Breast epithelium (tissue), 4 donors: ENCODE data around the gene CDK14. TPM values are rescaled to one million over a fixed set of nuclear protein-coding genes. Genes with fewer than 3 reads are reported as not detected.

Experiments used
- DNase-seq, 2 donors: peaks; one replicate each; pipeline ENCODE4 v3.0.0-alpha.2; 2019; ENCODE audit warnings: low spot score in 2 of 2
- H3K27ac ChIP-seq, 2 donors: fragments of 200-600 bp; sonication (generic) in 1 of 2; one replicate each; pipeline ENCODE4 v1.5.1; 2016 to 2019; ENCODE audit warnings: mild to moderate bottlenecking in 1 of 2
- H3K27me3 ChIP-seq, 2 donors: fragments of 200-600 bp; sonication (generic) in 1 of 2; one replicate each; pipeline versions ENCODE4 v1.5.1 to v1.6.0; 2017 to 2019; ENCODE audit warnings: control low read depth in 1 of 2, mild to moderate bottlenecking in 1 of 2
- H3K36me3 ChIP-seq: fragments of 200-600 bp; one replicate; pipeline ENCODE4 v1.5.1; 2019
- H3K4me1 ChIP-seq, 2 donors: fragments of 200-600 bp; sonication (generic); one replicate each; pipeline ENCODE4 v1.5.1; 2016 to 2019; ENCODE audit warnings: control low read depth in 1 of 2
- H3K4me3 ChIP-seq, 3 donors: fragments of 200-600 bp; sonication (generic); 1 replicate in 2 of 3; 2 replicates in 1 of 3; pipeline ENCODE4 v1.5.1; 2016 to 2019; ENCODE audit warnings: mild to moderate bottlenecking in 3 of 3, moderate library complexity in 2 of 3
- H3K9me3 ChIP-seq, 2 donors: fragments of 200-600 bp; sonication (generic) in 1 of 2; one replicate each; pipeline ENCODE4 v1.5.1; 2016 to 2019; ENCODE audit warnings: control low read depth in 1 of 2
- POLR2A ChIP-seq: fragments of 450-650 bp; IDR thresholded peaks from one replicate; pipeline ENCODE4 v1.6.1; 2016; ENCODE audit warnings: antibody characterized with exemption, mild to moderate bottlenecking, moderate library complexity
- POLR2AphosphoS5 ChIP-seq, 3 donors: sonication (generic); formaldehyde crosslinking; IDR thresholded peaks; one replicate each; pipeline ENCODE4 v1.6.1; 2017; ENCODE audit warnings: antibody characterized with exemption in 3 of 3
- intact Hi-C: fragments of 100-400 bp; cut with DNase I; formaldehyde crosslinking; loops from one replicate; pipeline ENCODE4 v1.15.1; 2023; ENCODE audit warnings: low total_unique reads
- total RNA-seq, 3 donors: library from RNA; depleted of rRNA; stranded (reverse); fragments of >200 nt; gene quantifications; one replicate each; pipeline ENCODE4 v1.1.0, GENCODE V29; 2016
- TF ChIP-seq, protein P1 (sequence below), 3 donors: fragments of 450-650 bp; IDR thresholded peaks; one replicate each; pipeline ENCODE4 v1.5.1; 2016 to 2017; ENCODE audit warnings: antibody characterized with exemption in 3 of 3, mild to moderate bottlenecking in 3 of 3, moderate library complexity in 3 of 3

Gene CDK14
- total RNA-seq, 3 donors from 2014 or later: 16.3 to 64.7 (median 29.8) TPM

DNA sequence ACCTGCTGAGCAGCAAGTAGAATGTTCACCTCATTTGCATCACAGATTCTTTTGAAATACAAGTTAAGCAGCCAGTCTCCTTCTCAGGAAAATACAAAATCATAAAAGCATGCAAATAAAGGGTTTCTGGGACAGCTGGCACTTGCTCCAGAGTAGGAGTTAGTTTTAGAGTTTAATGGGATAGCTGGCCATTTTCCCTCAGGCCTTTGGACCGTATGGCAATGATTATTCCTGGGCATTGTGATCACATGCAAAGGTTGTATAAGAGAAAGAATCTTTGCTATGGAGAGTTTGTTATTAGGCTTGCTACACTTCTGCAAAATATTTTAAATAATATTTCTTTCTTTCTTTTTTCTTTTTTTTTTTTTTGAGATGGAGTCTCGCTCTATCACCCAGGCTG lies 240.8 kb downstream of the CDK14 start:
- Histone ChIP-seq H3K27me3 (no peaks in the 10 kb centered on the region), H3K36me3 (no peaks in the 10 kb centered on the region), H3K27ac (no peak overlapping the region), H3K9me3 (peaks cover 0 to 8% of the 10 kb centered on the region in 2 donors), H3K4me1 (no peaks in the 10 kb centered on the region), H3K4me3 (no peak overlapping the region)
- intact Hi-C loops: no loop called here
- DNase-seq: no peak
- TF ChIP-seq, protein P1, sequence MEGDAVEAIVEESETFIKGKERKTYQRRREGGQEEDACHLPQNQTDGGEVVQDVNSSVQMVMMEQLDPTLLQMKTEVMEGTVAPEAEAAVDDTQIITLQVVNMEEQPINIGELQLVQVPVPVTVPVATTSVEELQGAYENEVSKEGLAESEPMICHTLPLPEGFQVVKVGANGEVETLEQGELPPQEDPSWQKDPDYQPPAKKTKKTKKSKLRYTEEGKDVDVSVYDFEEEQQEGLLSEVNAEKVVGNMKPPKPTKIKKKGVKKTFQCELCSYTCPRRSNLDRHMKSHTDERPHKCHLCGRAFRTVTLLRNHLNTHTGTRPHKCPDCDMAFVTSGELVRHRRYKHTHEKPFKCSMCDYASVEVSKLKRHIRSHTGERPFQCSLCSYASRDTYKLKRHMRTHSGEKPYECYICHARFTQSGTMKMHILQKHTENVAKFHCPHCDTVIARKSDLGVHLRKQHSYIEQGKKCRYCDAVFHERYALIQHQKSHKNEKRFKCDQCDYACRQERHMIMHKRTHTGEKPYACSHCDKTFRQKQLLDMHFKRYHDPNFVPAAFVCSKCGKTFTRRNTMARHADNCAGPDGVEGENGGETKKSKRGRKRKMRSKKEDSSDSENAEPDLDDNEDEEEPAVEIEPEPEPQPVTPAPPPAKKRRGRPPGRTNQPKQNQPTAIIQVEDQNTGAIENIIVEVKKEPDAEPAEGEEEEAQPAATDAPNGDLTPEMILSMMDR (IDR thresholded peaks at IDR 0.05): no peak
- TF ChIP-seq POLR2A (no peak), POLR2AphosphoS5 (IDR thresholded peaks at IDR 0.05) (no peak)

DNA sequence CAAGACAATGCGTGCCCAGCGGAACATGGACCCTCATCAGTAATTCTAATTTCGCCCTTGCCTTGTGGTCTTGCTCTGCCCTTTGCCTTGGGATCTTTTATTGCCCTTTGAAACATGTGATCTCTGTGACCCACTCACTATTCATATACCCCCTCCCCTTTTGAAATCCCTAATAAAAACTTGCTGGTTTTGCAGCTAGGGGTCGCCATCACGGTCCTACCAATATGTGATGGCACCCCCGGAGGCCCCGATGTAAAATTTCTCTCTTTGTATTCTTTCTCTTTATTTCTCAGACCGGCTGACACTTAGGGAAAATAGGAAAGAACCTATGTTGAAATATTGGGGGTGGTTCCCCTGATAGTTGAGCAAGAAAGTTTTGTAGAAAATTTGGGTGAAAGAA lies 242.7 kb downstream of the CDK14 start:
- Histone ChIP-seq H3K4me1 (no peaks in the 10 kb centered on the region), H3K27me3 (no peaks in the 10 kb centered on the region), H3K4me3 (no peak overlapping the region), H3K36me3 (no peaks in the 10 kb centered on the region), H3K27ac (no peak overlapping the region), H3K9me3 (peaks cover 0 to 8% of the 10 kb centered on the region in 2 donors)
- no peak for TF ChIP-seq POLR2AphosphoS5 (IDR thresholded peaks at IDR 0.05)
- TF ChIP-seq, protein P1 (IDR thresholded peaks at IDR 0.05): no peak
- TF ChIP-seq POLR2A: no peak
- intact Hi-C loops: no loop called here
- DNase-seq: no peak

DNA sequence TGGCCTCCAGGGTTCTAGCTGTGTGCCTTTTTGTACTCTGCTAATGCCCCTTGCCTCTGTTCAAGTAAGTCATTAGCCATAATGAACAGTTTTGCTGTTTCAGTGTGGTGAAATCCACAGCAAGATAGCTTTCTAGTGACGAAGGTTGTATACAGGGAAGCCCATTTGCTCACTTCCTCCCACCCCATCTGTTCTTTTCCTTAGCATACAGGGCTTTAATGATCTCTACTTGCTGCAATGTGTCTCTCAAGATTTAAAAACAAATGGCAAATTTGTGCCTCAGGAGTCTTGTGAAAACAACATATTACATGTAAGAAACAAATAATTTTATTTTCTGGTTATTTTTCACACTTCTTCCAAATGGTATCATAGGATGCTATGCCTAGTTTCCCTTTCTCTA lies 243.2 kb downstream of the CDK14 start:
- H3K36me3 ChIP-seq: no peaks in the 10 kb centered on the region
- H3K4me3 ChIP-seq: no peak overlapping the region
- TF ChIP-seq, protein P1 (IDR thresholded peaks at IDR 0.05): no peak
- TF ChIP-seq POLR2AphosphoS5 (IDR thresholded peaks at IDR 0.05) (no peak), POLR2A (no peak)
- DNase-seq: no peak
- no peaks in the 10 kb centered on the region for H3K4me1 ChIP-seq
- no peaks in the 10 kb centered on the region for H3K27me3 ChIP-seq
- no peak overlapping the region for H3K27ac ChIP-seq
- intact Hi-C loops: no loop called here
- peaks cover 0 to 8% of the 10 kb centered on the region in 2 donors for H3K9me3 ChIP-seq

DNA sequence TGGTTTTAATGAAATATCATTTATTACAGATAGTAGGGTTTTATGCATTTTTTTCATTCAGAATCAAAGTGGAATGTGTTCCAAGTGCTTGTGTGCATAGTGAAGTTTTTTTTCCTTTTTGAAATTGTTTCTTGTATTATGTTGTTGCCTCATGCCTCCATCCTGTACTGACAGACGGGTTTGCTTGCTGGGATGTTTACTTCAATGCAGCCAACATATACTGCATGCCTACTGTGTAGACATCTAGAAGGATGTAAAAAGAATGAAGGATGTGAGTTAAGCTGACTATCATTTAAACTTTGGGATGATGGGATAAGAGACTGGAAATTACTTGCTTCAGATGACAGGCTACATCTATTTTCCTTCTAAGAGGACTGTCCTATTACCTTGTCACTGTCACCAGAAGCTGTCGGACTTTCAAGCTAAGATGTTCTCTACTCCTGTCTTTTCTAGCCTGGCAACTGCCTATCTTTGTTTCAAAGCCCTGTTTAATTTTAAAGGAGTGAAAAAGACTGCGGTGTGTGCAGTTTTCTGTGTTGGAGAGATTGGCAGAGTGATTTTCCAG lies 243.7 kb downstream of the CDK14 start:
- no peak for DNase-seq
- no peaks in the 10 kb centered on the region for H3K4me1 ChIP-seq
- intact Hi-C loops: no loop called here
- H3K4me3 ChIP-seq: no peak overlapping the region
- no peak overlapping the region for H3K27ac ChIP-seq
- H3K9me3 ChIP-seq: peaks cover 0 to 8% of the 10 kb centered on the region in 2 donors
- H3K27me3 ChIP-seq: no peaks in the 10 kb centered on the region
- TF ChIP-seq, protein P1 (IDR thresholded peaks at IDR 0.05): no peak
- TF ChIP-seq POLR2AphosphoS5 (IDR thresholded peaks at IDR 0.05): no peak
- no peak for TF ChIP-seq POLR2A
- H3K36me3 ChIP-seq: no peaks in the 10 kb centered on the region

DNA sequence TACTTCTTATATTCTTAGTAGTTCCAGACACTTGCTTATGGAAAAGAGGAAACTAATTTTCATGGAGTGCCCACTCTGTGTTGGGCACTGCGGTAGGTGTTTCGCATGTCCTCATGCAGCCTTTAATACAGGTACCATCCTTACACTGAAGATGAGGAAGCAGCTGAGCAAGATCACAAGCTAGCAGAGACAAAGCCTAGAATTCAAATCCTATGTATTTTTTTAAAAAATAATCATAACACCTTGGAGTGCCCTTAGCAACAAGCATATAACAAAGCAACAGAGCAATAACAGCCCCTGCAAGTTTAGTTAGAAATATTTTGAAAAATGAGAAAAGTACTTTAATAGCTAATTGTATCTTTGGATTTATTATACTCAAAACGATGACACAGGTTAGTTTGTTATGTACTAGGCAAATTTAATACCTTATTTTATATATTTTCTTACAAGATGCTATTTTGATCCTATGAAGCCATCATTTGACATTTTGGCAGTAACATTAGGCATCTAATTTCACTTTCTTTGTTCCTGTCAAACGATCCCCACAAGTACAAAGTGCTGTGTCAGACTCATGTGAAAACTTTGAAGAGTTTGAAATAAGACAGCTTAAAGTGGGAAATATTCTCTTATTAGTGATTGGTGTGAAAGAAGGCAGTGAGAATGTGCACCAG lies 245.8 kb downstream of the CDK14 start:
- Histone ChIP-seq H3K9me3 (peaks cover 0 to 8% of the 10 kb centered on the region in 2 donors), H3K4me1 (no peaks in the 10 kb centered on the region), H3K4me3 (no peak overlapping the region), H3K36me3 (no peaks in the 10 kb centered on the region), H3K27me3 (no peaks in the 10 kb centered on the region), H3K27ac (no peak overlapping the region)
- no peak for DNase-seq
- intact Hi-C loops: no loop called here
- TF ChIP-seq POLR2A (no peak), POLR2AphosphoS5 (IDR thresholded peaks at IDR 0.05) (no peak)
- TF ChIP-seq, protein P1 (IDR thresholded peaks at IDR 0.05): no peak
